ENCODE measurements around the gene HEXIM2. TPM values are rescaled to one million over a fixed set of nuclear protein-coding genes. Genes with fewer than 3 reads are reported as not detected.

Gene HEXIM2
- total and polyA plus RNA-seq, 2 of the 13 experiments (the other 11 are each of a cell fraction or from before 2014, with no cell fraction given), result 27.1 to 32.4 TPM

GRCh38 chr17:45145035-45145389 is 16.7 kb upstream of the HEXIM2 start:
- peaks cover 16% of the 10 kb centered on the region; the same call in 1 of the 2 replicates for H4K20me1 ChIP-seq (ENCODE audit: insufficient read depth, low read length)
- peaks cover 11% of the 10 kb centered on the region for H3K4me1 ChIP-seq (ENCODE audit: insufficient read depth, low read length)
- in situ Hi-C loops (cut with HindIII; ENCODE audit: extremely low pct_ligation_motif_present, low pct_unique_long_range_greater_than_20kb) (loop anchor here (5.0 kb wide), 2 partner anchors 52 to 102 kb away; no protein-coding TSS in a partner anchor), intact Hi-C loops (cut with micrococcal nuclease; ENCODE audit: unreplicated experiment) (no loop called here)
- H3K79me2 ChIP-seq (ENCODE audit: insufficient read depth, low read length), result peaks cover 16% of the 10 kb centered on the region
- H3K27me3 ChIP-seq (ENCODE audit: control insufficient read depth in 1 of 2, insufficient read depth in 2 of 2, low read length in 2 of 2), result no peaks in the 10 kb centered on the region; a peak in 2 of 5 replicates
- H3K4me3 ChIP-seq (replicated peaks in 1 of 3; ENCODE audit: insufficient read depth in 1 of 3, low read depth in 2 of 3, low read length in 3 of 3), result no peak overlapping the region
- no TSS peak for BruUV-seq (replicated peaks)
- POLR2A ChIA-PET, result interaction anchor here (1.7 to 19.8 kb wide), 2 partner anchors 10 to 23 kb away, joined by 8 to 2487 read pairs; partner anchors contain the start of genes ACBD4 and HEXIM2
- 93% methylated on average over 8 of the region's 8 CpGs for WGBS (ENCODE audit: low lambda C conversion rate)
- TF ChIP-seq ZKSCAN1 (IDR thresholded peaks at IDR 0.05; ENCODE audit: low read length), result no peak
- TF ChIP-seq NONO (IDR thresholded peaks at IDR 0.05), result no peak
- 0 out of 2 replicates have a peak, but pooled peaks have one; percentile 47 for TF ChIP-seq NONO (CRISPR knock-in tag; conservative IDR thresholded peaks at IDR 0.05)
- TF ChIP-seq ZNF234 (CRISPR knock-in tag; conservative IDR thresholded peaks at IDR 0.05), result no peak
- TF ChIP-seq ZNF510 (CRISPR knock-in tag; IDR thresholded peaks at IDR 0.05; ENCODE audit: low read depth), result no peak
- TF ChIP-seq SSRP1 (CRISPR knock-in tag; IDR thresholded peaks at IDR 0.05), result peak; percentile 62; the same call in 1 of the 2 replicates
- TF ChIP-seq MTA3 (CRISPR knock-in tag; IDR thresholded peaks at IDR 0.05), result no peak
- TF ChIP-seq ZNF33A (CRISPR knock-in tag; IDR thresholded peaks at IDR 0.05; ENCODE audit: borderline replicate concordance), result no peak
- no peak for TF ChIP-seq ZNF556 (CRISPR knock-in tag; IDR thresholded peaks at IDR 0.05; ENCODE audit: borderline replicate concordance)
- TF ChIP-seq, protein P1, sequence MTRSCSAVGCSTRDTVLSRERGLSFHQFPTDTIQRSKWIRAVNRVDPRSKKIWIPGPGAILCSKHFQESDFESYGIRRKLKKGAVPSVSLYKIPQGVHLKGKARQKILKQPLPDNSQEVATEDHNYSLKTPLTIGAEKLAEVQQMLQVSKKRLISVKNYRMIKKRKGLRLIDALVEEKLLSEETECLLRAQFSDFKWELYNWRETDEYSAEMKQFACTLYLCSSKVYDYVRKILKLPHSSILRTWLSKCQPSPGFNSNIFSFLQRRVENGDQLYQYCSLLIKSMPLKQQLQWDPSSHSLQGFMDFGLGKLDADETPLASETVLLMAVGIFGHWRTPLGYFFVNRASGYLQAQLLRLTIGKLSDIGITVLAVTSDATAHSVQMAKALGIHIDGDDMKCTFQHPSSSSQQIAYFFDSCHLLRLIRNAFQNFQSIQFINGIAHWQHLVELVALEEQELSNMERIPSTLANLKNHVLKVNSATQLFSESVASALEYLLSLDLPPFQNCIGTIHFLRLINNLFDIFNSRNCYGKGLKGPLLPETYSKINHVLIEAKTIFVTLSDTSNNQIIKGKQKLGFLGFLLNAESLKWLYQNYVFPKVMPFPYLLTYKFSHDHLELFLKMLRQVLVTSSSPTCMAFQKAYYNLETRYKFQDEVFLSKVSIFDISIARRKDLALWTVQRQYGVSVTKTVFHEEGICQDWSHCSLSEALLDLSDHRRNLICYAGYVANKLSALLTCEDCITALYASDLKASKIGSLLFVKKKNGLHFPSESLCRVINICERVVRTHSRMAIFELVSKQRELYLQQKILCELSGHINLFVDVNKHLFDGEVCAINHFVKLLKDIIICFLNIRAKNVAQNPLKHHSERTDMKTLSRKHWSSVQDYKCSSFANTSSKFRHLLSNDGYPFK (CRISPR knock-in tag; IDR thresholded peaks at IDR 0.05; ENCODE audit: borderline replicate concordance), result no peak
- no peak for DNase-seq (ENCODE audit: low spot score)
- H2AFZ ChIP-seq (ENCODE audit: low read length), result no peak overlapping the region
- CTCF ChIA-PET (ENCODE audit: low intra/inter-chr PET ratio, low total read pairs), result no interaction called here
- H3K36me3 ChIP-seq (replicated peaks in 1 of 2; ENCODE audit: control insufficient read depth in 1 of 2, insufficient read depth in 2 of 2, low read length in 2 of 2), result no peaks in the 10 kb centered on the region; a peak in 1 of 5 replicates
- ATAC-seq, result no peak
- no peak overlapping the region for H3K9ac ChIP-seq (ENCODE audit: insufficient read depth, low read depth, low read length)
- FAIRE-seq, result no peak
- no peak overlapping the region for H3K4me2 ChIP-seq (ENCODE audit: low read depth, low read length)
- H3K9me3 ChIP-seq (ENCODE audit: low read length), result no peaks in the 10 kb centered on the region
- no peak overlapping the region for H3K27ac ChIP-seq (ENCODE audit: extremely low read length, insufficient read depth, low read length)
